ENCODE measurements around the gene TMEM191C.
"Not testable (repeated sequence)": the region's sequence is repeated elsewhere in the genome, so short reads cannot be mapped to it uniquely, and the experiment has no call there.

The TMEM191C gene

GRCh38 chr22:21467337-21468193 lies at the start of gene TMEM191C:
TSS of gene TMEM191C (plus strand) at chr22:21467387. CDS start at chr22:21467460, 73 bp downstream.
- DNase-seq (ENCODE audit: low read depth) = not testable (repeated sequence)

DNA sequence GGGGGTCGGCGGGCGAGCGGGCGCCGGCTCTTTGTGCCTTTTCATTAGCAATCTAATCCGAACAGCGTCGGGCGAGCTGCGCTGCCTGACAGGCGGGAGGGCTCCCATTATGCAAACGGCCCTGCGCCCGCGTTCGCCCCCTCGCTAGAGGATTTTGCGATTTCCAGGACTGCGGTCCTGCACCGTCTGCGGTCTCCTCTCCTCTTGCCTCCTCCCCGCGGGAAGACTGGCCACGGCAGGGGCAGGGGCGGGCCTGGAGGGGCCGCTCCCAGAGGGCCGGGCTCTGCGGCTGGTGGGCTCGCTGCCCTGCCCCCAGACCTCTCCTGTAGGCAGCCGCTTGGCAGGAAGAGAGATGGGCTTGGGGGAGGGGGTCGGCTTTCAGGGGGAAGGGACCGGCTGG lies 49.3 kb upstream of the TMEM191C start:
- not testable (repeated sequence) for DNase-seq (ENCODE audit: low read depth)

DNA sequence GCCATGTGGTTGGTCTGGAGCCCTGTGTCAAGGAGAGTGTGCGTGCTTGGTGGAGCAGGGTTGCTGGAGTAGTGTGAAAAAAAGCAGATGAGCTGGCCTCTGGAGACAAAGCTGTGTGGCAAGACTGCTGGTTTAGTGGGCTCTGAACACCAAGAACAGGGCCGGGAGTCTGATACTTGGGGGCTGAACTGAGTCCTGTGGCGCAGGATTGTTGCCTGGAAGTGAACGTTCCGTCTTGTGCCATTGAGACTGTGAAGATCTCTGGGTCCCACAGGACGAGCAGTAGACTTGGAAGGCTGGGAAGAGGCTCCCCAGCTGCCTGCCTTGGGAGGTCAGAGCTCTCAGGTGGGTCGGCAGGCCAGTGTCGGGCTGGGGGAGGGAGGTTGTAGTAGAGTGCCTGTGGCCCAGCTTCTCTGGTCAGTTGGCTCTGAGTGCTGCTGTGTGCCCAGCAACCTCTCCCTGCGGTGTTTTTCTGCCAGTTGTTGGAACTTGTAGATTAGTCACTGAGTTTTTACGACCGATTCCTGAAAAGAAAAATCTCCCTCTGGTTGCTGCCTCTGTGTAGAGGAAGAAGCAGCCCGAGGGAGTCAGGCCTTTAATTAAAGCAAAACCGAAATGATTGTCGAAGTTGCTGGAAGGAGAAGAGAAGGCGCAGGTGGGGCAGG lies 48.1 kb upstream of the TMEM191C start:
- DNase-seq (ENCODE audit: low read depth) = not testable (repeated sequence)

DNA sequence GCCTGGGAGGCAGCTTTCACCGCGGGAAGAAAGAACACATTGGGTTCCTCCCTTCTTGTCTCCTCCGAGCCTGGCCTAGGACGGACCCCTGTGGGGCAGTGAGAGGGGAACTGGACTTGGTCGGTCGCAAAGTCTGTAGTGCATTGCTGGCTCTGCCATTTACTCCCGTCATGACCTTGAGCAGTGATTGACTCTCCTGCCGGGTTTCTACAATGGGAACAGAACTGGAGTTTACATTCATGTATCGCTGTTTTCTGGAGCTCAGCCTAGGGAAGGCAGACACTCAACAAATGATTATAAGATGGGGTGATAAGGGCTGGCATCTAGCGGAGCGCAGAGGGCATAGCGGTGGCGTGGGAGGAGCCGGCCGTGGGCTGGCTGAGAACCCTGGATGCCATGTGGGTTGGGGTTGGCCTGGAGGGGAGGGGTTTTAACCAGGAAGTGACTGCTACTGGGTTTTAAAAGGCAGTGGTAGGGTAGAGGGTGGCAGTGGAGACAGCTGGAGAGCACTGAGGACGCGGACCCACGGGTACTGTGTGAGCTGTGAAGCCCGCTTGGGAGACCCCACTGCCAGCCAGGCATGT lies 46.9 kb upstream of the TMEM191C start:
- DNase-seq (ENCODE audit: low read depth) = not testable (repeated sequence)

- not testable (repeated sequence) for DNase-seq (ENCODE audit: low read depth)
Measured at GRCh38 chr22:21424084-21424709, 43.0 kb upstream of the TMEM191C start.

GRCh38 chr22:21434378-21435233 lies 32.6 kb upstream of the TMEM191C start:
- DNase-seq (ENCODE audit: low read depth) = not testable (repeated sequence)

- DNase-seq (ENCODE audit: low read depth) = not testable (repeated sequence)
Measured at GRCh38 chr22:21435998-21436810, 31.0 kb upstream of the TMEM191C start.

- DNase-seq (ENCODE audit: low read depth) = not testable (repeated sequence)
Measured at GRCh38 chr22:21438013-21438412, 29.2 kb upstream of the TMEM191C start.

GRCh38 chr22:21440018-21440636 lies 27.1 kb upstream of the TMEM191C start:
- not testable (repeated sequence) for DNase-seq (ENCODE audit: low read depth)

DNA sequence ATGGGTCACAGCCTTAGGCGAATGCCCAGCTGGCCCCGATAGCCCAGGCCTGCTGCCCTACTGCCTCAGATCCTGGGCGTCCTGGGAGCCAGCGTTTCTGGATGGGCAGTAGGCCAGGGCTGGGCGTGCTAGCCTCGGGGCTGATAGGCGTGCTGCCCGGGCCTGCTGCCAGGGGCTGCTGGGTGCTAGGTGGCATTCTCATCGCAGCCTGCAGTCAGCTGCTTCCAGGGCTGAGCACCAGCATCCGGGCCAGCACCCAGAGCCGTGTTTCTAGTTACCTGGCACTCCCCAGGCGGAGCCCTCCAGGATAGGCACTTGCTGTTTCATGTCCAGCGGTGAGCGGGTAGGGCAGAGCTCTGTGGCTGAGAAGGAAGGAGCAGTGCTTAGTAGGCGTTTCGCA lies 26.5 kb upstream of the TMEM191C start:
- DNase-seq (ENCODE audit: low read depth) = not testable (repeated sequence)

GRCh38 chr22:21441170-21441569 lies 26.0 kb upstream of the TMEM191C start:
- DNase-seq (ENCODE audit: low read depth) = not testable (repeated sequence)

DNA sequence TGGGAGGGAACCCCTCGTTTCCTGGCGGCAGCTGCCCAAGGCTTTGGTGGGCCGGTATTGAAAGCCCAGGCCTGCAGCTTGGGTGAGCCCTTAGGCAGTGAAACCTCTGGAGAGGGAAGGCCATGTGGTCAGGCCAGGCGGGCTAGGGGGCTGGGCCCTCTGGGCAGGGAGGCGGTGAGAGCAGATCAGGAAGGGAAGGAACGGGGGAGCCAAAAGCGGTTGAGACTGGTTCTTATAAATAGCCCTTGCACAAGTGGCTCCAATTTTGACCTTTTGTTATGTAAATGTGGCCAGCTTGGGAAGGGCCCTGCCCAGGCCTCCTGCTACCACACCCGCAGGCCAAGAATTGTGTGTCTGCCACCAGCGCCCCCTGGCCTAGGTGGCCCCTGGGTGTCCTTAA lies 25.1 kb upstream of the TMEM191C start:
- DNase-seq (ENCODE audit: low read depth) = not testable (repeated sequence)

DNA sequence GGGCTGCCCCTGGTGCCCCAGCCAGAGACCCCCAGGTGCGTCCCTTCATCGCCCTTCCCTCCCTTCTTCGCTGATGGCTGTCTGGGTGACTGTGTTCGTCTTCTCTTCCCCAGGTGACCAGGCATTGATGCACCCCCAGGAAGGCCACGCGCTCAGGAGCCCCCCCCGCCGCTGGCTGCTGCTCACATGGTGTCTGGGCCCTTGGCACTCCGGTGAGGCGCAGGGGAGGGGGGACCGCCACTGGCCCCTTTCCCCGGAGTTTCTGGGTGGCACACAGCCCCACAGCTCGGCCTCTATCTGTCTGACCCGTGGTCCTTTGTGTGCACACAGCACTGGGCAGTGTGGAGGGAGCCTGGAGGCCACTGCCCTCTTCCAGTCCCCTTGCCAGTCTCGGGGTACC lies 24.5 kb upstream of the TMEM191C start:
- not testable (repeated sequence) for DNase-seq (ENCODE audit: low read depth)

- DNase-seq (ENCODE audit: low read depth) = no peak
Measured at GRCh38 chr22:21443057-21443734, 24.0 kb upstream of the TMEM191C start.

DNA sequence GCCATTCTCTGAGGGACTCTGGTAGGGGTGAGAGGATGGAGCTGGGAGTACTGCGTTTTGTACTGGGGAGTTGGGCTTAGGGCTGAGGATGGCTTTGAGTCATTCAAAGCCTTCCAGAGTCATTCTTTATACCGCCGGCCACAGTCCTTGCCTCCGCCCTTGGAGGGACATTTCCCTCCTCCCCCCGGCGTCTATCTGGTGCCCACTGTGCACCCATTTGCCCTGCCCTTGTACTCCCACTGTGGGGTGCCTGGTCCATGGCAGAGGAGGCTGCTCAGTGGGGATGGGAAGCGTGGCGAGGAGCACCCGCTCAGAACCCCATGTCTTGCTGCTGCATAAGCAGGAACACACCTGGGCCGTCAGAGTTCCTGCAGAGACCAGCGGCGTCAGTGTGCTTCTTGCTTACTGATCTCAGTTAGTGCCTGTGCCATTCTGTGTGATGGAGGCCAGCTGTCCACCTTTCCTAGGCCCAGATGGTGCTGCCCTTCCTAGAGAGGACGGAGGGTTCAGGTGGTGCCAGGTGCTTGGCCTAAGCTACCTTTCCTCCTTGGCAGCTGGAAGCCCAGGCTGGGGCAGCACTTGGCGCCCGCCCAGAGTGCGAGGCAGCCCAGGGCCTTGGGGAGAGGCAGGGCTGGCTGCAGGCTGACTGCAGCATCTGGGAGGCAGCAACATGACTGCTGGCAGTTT lies 23.3 kb upstream of the TMEM191C start:
- DNase-seq (ENCODE audit: low read depth) = no peak

GRCh38 chr22:21444701-21445436 lies 22.3 kb upstream of the TMEM191C start:
- no peak for DNase-seq (ENCODE audit: low read depth)

DNA sequence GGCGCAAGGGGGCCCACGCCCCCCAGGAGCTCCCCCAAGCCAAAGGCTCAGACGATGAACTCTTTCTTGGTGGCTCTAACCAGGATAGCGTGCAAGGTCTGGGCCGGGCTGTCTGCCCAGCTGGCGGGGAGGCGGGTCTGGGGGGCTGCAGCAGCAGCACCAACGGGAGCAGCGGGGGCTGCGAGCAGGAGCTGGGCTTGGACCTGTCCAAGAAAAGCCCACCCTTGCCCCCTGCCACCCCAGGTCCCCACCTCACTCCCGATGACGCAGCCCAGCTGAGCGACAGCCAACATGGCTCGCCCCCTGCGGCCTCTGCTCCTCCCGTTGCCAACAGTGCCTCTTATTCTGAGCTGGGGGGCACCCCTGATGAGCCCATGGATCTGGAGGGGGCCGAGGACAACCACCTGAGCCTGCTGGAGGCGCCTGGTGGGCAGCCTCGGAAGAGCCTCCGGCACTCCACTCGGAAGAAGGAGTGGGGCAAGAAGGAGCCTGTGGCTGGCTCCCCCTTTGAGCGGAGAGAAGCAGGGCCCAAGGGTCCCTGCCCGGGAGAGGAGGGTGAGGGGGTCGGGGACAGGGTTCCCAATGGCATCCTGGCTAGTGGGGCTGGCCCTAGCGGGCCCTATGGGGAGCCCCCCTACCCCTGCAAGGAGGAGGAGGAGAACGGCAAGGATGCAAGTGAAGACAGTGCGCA lies 21.6 kb upstream of the TMEM191C start:
- no peak for DNase-seq (ENCODE audit: low read depth)
